Hepatic stellate cell (primary cell): ENCODE measurements around the gene ACSL1.

Experiments
- DNase-seq: peaks from one replicate; pipeline ENCODE4 v3.0.0; 2011; ENCODE audit warnings: low spot score

ACSL1 gene

DNA sequence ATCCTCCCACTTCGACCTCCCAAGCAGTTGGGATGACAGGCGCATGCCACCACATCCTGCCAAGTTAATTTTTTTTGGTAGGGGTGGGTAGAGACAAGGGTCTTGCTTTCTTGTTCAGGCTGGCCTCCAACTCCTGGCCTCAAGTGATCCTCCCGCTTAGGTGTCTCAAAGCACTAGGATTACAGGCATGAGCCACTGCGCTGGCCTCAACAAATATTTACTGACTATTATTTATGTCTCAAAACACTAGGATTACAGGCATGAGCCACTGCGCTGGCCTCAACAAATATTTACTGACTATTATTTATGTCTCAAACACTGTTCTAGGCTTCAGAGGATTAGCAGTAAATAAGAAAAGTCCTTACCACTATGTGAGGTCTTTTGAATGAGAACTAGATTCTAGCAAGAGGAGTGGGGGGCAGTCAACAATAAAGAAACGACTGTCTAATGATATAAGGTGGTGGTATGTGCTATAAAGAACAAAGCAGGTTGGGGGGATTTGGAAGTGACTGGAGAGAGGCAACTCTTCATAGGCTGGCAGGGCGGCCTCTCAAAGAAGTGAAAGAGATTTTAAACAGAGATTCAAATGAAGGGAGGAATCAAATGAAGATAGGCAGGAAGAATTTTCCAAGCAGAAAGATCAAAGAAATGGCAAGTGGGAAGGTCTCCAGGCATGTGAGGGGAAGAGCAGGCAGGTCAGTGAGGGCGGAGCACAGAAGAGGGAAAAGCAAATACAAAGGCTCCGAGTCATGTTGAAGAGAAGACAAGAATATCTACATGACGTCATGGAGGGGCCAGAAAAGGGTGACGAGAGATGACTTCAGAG is 12.7 kb upstream of the ACSL1 start:
- no peak for DNase-seq

GRCh38 chr4:184836613-184837012 is 10.8 kb upstream of the ACSL1 start:
- DNase-seq, result no peak

- DNase-seq, result no peak
Observed at GRCh38 chr4:184833046-184833838, 7.5 kb upstream of the ACSL1 start.

- no peak for DNase-seq
Observed at GRCh38 chr4:184831153-184831552, 5.4 kb upstream of the ACSL1 start.

DNA sequence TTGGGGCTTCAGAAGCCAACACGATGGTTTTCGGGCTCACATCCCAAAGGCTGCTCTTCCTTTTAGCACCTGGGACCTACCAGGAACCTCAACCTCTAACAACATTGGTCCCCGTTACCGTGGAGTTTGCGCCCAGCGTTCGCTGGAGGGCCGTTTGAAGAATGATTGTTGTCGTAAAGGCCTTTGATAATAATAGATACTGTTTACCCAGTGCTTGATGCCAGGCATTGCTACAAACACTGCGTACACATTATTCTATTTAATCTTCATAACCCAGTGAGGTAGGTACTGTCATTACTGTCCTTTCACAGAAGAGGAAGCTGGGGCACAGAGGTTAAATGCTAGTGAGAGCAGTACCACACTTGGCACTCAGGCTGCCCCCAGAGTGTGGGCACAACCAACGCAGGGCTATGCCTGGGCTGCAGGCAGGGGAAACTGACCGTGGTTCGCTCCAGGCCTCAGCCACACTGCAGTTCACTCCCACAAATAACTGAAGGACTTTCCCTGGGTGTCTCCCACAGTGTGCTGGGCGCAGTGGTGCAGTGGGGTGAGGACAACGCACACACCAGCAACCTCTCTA is 1.0 kb upstream of the ACSL1 start:
- DNase-seq, result no peak

DNA sequence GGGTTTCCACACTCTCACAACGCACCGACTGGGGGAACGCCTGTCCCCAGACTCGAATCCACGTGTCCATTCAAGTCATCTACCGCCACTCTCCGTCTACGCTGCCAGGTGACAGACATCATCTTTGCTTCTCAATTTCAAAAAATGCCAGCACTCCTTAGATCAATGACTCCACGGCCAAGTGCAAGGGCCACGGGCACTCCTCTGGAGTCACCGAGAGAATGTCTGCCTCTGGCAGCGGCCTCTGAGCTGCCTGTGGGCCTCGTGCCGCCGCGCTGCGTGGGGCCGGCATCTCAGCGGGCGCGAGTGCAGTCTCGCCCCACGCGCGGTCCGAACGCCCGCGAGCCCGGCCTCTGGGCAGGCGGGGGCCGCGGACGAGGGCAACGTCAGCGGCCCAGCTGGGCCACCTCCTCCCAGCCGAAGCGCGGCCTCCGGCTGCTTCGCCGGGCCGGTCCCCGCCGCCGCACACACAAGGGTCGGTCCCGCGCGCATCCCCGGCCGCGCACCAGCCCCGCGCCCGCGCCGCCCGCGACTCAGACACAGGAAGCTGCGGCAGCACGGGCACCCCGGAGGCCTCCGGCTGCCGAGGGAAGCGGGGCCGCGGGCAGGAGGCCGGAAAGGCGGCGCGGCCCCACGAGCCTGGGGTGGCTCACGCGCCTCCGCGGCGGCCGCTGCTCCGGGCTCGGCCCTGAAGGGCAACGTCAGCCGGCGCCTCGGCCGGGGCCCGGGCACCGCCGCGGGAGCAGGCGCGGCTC is 450 bp downstream of the ACSL1 start:
- peak; percentile 50 for DNase-seq

- no peak for DNase-seq
Observed at GRCh38 chr4:184824776-184825084, 1.0 kb downstream of the ACSL1 start.

GRCh38 chr4:184824081-184824775 is 1.5 kb downstream of the ACSL1 start:
- no peak for DNase-seq

- DNase-seq, result no peak
Observed at GRCh38 chr4:184823014-184823413, 2.8 kb downstream of the ACSL1 start.

- no peak for DNase-seq
Observed at GRCh38 chr4:184822356-184822755, 3.4 kb downstream of the ACSL1 start.

DNA sequence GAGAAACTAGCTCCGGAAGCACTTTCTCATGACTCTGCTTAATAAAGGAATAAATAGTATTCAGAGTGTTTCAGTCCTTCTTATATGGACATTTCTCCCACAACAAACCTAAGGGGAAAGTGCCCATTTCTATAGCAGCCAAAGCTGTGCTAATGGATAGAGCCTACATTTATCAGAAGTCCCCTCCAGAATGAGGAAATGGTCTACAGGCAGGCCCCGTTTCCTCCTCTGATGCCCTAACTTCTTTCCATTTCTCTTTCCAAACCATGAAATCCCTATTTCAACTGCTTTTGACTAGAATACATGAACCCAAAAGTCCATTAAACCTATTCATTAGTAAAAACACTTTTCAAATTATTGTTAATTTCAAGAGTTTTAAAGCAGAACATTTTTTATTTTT is 4.5 kb downstream of the ACSL1 start:
- no peak for DNase-seq

DNA sequence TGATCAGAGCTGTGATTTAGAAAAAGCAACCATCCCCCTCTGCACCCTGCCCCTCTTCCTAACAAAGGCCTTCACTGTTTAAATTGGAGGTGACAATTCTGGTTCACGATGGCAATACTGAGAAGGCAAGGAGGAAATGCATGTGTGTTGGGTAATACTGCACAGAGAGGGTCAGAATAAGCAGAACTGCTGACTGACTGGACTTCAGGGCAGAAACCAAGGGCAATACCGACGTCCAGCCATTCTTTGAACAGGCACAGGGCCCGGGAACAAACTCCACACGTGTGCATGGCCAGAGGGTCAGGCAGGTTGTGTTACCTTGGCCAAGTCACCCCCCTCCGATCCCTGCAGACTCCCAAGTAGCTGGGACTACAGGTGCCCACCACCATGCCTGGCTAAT is 6.0 kb downstream of the ACSL1 start:
- no peak for DNase-seq

GRCh38 chr4:184818216-184818564 is 7.6 kb downstream of the ACSL1 start:
- DNase-seq, result no peak

GRCh38 chr4:184817494-184818215 is 8.1 kb downstream of the ACSL1 start:
- no peak for DNase-seq

GRCh38 chr4:184816962-184817361 is 8.8 kb downstream of the ACSL1 start:
- DNase-seq, result no peak

GRCh38 chr4:184815046-184815877 is 10.5 kb downstream of the ACSL1 start:
- peak; percentile 75 for DNase-seq

DNA sequence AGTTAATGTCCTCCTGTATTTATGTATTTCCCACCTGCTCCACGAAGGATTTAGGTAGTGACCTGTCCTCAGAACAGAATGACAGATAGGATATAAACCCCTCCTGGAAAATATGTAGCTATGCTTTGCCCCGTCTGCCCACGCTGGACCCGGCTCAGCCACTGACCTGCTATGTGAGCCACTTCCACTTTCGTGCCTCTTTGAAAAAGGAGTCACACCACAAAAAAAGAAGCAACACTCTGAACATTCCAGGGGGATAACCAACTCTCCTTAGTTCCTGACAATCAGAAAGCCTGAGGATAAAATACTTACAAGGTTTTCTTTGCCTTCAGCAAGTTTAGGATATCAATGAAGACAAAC is 11.1 kb downstream of the ACSL1 start:
- DNase-seq, result peak; percentile 55

- DNase-seq, result no peak
Observed at GRCh38 chr4:184812651-184813181, 13.1 kb downstream of the ACSL1 start.

GRCh38 chr4:184812199-184812542 is 13.6 kb downstream of the ACSL1 start:
- no peak for DNase-seq

- DNase-seq, result no peak
Observed at GRCh38 chr4:184811526-184812198, 14.1 kb downstream of the ACSL1 start.
